Measurements from ENCODE around the gene SLC37A1.

SLC37A1 gene

GRCh38 chr21:42505090-42505726 lies 8.4 kb upstream of the SLC37A1 start:
- DNase-seq (ENCODE audit: low read depth in 2 of 3, low spot score in 2 of 3), result no peak

DNA sequence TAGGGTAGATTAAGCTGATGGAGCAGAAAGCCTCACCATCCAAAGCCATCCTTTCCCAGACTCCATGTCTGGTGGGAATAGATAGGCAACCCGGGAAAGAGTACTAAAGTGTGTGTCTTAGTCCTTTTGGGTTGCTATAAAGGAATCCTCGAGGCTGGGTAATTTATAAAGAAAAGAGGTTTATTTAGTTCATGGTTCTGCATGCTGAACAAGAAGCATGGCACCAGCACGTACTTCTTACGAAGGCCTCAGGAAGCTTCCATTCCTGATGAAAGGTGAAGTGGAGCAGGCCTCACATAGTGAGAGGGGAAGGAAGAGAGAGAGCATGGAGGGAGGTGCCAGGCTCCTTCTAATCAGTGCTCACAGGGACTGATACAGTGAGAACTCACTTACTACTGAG lies 6.2 kb upstream of the SLC37A1 start:
- DNase-seq (ENCODE audit: low read depth in 2 of 3, low spot score in 2 of 3), result no peak

DNA sequence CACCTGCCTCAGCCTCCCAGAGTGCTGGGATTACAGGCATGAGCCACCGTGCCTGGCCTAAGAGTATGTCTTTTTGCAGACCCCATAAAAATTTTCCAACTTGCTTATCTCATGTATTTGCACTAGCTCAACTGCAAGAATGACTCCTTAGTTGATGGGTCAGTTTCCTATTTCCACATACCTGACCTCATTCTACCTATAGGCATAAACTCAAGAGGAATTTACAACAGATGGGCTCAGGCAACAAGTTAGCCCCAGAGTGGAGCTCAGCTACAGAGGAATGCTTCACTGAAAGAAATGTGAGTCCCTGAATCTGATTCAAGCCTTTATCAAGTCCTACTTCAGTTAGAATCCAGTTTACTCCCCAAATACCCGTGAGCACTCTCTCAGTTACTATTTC lies 5.3 kb upstream of the SLC37A1 start:
- no peak for DNase-seq (ENCODE audit: low read depth in 2 of 3, low spot score in 2 of 3)

DNA sequence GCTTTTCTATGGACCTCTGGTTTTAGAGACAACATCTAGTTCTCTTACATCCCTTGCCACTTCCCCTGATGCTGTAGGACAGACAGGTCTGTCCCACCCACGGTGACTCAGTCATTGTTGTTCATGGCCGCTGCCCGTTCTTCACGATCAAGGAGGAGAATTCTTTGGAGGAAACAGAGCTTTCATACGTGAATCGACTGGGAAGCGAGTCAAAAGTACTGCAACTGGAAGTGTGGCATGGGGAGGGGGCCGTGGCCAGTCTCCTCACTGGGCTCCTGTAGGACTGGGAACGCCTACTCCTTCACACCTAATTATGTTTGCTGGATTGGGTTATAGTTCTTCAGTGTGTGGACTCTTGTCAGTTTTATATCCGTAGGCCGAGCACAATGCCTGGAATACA lies 4.4 kb upstream of the SLC37A1 start:
- no peak for DNase-seq (ENCODE audit: low read depth in 2 of 3, low spot score in 2 of 3)

DNA sequence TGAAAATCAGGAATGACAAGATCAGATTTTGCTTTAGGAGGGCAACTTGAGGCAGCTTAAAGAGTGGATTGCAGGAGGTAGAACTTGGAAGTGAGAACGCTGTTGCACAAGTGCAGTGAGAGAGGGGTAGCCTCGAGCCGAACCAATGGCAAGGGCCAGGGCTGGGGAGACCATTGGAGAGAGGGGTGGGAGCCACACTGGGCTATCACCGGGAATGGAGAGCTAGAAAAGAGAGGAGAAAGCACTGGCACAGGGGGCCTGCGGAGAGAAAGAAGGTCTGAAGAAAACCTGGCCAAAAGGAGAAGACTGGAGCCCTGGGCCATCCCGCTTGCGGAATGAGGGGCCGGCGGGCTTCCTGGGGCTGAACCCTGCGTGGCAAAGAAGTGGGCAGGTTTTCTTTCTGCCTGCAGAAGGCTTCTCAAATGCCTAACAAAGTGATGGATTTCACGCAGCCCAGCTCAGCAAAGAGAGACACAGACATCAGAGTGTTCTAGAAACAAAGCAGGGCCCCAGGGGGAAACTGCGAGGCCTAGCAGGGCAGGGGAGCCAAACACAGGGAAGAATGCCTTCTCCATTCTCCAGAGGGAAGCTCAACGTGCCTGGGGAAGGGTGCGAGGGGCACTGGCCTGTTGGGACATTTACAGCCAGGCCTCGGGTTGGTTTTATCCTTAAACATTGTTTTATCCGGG lies 1.2 kb upstream of the SLC37A1 start:
- DNase-seq (ENCODE audit: low read depth in 2 of 3, low spot score in 2 of 3), result no peak

DNA sequence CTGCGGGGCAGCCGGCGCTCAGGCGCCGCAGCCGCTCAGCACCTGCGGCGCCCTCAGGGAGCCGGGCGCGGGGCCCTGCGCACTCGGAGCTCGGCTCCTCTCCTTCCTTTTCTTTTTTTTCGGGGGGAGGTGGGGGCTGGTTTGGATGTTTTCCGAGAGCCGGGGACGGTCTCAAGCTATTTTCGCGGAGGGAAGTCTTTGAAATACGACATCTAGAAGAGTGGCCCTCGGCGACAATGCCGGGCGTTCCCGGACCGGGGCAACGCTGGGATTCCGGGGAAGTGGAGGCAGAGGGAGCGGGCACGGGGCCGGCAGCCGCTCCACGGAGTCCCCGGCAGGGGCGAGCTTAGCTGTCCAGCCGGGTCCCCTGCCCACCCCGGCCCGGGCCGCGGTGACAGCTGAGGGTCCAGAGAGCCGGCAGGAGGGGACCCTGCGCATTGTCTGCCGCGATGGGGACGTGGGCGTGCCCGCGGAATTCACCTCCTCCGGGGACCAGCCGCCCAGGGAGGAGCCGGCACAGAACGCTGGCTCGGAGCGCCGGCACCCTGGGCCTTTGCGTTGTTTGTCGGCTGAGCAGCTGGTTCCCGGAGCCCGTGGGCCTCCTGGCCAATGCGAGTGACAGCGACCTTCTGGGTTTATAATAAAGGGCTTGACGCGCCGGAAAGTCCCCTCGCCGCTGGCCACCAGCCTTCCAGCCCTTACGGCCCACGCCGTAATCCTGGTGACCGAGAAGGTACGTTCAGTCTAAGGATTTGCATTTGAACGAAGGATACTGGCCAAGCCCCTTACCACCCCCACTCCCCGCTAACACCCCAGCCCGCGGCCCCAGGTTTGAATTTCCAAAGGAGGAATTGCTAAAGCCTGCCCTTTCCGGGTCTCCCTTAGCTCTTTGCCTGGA lies 582 bp downstream of the SLC37A1 start:
- peak in 2 of 3 experiments; percentile 31 to 41 for DNase-seq (ENCODE audit: low read depth in 2 of 3, low spot score in 2 of 3)

DNA sequence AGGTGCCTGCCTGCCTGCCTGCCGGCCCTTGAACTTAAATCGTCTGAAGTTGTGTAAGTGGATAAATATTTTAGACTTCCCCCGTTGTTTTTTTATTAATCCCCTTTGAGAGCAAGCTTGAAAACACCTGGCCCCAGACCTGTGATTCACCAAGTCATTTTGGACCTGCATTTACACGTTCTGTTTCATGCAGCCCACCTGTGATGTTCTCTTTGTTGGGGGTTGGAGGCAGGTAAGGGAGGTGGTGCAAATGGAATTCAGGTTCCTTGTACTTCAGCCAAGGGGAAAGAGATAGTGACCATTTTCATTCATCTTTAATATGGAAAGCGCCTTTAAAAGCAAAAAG lies 1.2 kb downstream of the SLC37A1 start:
- DNase-seq (ENCODE audit: low read depth in 2 of 3, low spot score in 2 of 3), result no peak

DNA sequence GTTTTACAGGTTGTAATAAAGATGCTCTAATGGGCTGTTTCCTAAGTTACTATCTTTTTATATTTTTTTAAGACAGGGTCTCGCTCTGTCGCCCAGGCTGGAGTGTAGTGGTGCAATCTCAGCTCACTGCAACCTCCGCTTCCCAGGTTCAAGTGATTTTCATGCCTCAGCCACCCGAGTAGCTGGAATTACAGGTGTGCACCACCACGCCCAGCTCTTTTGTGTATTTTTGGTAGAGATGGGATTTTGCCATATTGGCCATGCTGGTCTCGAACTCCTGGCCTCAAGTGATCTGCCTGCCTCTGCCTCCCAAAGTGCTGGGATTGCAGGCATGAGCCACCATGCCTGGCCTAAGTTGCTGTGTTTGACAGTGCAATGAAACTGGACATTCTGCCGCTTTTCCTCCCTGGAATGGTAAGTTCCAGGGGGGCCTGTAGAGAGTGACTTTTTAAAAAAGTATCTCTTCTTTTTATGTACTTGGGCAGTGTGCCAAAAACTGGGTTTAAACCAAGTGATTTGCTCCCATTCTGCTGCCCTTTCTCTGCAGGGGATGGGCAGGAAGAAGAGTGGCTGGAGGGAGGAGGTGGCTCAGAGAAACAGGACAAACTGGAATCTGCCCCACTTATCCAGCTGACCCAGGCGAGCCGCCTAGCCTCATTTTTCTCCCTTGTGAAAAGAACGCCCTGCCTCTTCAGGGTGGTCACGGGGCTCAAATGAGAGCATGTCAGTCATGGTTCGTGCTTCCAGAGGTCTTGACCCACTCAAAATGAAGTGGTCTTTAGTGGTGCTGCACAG lies 2.3 kb downstream of the SLC37A1 start:
- no peak for DNase-seq (ENCODE audit: low read depth in 2 of 3, low spot score in 2 of 3)

- no peak for DNase-seq (ENCODE audit: low read depth in 2 of 3, low spot score in 2 of 3)
Measured at GRCh38 chr21:42518215-42518614, 4.6 kb downstream of the SLC37A1 start.

- no peak for DNase-seq (ENCODE audit: low read depth in 2 of 3, low spot score in 2 of 3)
Measured at GRCh38 chr21:42518626-42519025, 5.0 kb downstream of the SLC37A1 start.

GRCh38 chr21:42520628-42521253 lies 7.1 kb downstream of the SLC37A1 start:
- no peak for DNase-seq (ENCODE audit: low read depth in 2 of 3, low spot score in 2 of 3)

DNA sequence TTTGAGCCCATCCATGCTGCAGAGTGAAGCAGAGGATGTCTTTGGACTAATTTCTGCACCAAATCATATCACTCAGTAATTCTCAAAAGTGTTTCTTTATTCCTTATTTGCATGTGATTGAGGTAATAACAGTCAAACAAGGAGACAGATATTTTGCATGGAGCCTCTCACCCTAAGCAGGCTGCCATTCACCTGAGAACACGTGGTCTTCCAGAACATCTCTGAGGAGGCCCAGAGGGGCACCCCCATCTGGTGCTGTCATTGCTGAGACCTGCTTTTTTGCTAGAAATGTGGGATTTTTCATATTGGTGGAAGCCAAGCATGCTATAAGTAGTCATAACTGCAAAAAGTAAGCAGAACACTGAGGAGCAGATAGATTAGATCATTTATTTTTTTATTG lies 7.7 kb downstream of the SLC37A1 start:
- DNase-seq (ENCODE audit: low read depth in 2 of 3, low spot score in 2 of 3), result no peak

- no peak for DNase-seq (ENCODE audit: low read depth in 2 of 3, low spot score in 2 of 3)
Measured at GRCh38 chr21:42521805-42522204, 8.2 kb downstream of the SLC37A1 start.

- no peak for DNase-seq (ENCODE audit: low read depth in 2 of 3, low spot score in 2 of 3)
Measured at GRCh38 chr21:42522271-42522670, 8.6 kb downstream of the SLC37A1 start.

DNA sequence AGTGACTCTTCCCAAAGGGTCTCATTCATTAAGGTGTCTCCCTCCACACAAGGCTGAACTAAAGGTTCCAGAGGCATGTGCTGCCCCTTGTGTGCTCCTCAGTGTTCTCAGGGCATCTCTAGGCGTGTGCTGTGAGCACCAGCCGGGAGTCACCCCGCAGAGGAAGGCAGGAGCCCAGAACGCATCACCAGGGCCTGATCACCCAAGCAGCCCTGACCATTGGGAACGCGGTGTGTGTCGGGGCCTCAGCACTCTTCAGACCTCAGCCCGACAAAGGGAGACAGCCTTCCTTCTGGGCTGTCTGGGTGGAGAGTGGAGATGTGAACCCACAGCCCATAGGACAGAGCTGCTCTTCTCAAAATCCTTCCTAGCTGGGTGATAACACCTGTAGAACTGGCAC lies 9.1 kb downstream of the SLC37A1 start:
- DNase-seq (ENCODE audit: low read depth in 2 of 3, low spot score in 2 of 3), result no peak

- no peak for DNase-seq (ENCODE audit: low read depth in 2 of 3, low spot score in 2 of 3)
Measured at GRCh38 chr21:42523211-42523610, 9.6 kb downstream of the SLC37A1 start.

GRCh38 chr21:42523941-42524340 lies 10.3 kb downstream of the SLC37A1 start:
- DNase-seq (ENCODE audit: low read depth in 2 of 3, low spot score in 2 of 3), result no peak

DNA sequence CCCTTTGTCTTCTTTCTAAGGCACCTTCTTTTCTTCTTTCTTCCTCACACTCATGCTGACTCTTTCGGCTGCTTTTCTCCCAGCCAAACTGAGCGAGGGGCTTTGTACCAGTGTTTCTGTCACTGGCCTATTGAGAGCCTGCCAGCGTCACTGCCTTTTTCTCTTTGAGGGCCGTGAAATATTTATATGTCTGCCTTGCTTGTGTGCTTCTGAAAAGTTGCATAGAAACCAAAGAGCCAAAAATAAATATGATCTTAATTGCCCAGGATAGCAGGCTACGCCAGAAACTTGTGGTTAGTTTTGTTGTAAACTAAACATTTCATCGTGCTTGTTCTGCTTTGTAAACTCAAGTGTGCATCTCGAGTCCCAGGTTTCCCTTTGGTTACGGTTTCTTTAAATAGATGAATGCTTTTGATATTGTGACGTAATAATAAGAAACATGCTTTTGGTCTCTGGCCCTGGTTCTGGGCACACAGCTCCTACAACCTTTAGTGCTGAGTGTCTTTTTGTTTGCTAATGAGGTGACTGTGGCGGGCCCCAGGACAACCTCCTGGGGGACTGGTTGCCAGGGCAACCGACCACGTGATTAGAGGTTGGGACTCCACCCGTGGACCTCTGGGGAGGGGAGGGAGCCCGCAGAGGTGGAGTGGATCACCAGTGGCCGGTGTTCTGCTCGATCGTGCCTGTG lies 10.8 kb downstream of the SLC37A1 start:
- peak in 1 of 3 experiments; percentile 38 for DNase-seq (ENCODE audit: low read depth in 2 of 3, low spot score in 2 of 3)

GRCh38 chr21:42525029-42525581 lies 11.5 kb downstream of the SLC37A1 start:
- no peak for DNase-seq (ENCODE audit: low read depth in 2 of 3, low spot score in 2 of 3)
